SIG-M5 (cell line): ENCODE measurements around the gene INTS2.
"Not testable (repeated sequence)": the region's sequence is repeated elsewhere in the genome, so short reads cannot be mapped to it uniquely, and the experiment has no call there.

Experiments
- DNase-seq: peaks from one replicate; lab custom pipeline; 2025; lab: John Stamatoyannopoulos, UW

Gene INTS2, protein sequence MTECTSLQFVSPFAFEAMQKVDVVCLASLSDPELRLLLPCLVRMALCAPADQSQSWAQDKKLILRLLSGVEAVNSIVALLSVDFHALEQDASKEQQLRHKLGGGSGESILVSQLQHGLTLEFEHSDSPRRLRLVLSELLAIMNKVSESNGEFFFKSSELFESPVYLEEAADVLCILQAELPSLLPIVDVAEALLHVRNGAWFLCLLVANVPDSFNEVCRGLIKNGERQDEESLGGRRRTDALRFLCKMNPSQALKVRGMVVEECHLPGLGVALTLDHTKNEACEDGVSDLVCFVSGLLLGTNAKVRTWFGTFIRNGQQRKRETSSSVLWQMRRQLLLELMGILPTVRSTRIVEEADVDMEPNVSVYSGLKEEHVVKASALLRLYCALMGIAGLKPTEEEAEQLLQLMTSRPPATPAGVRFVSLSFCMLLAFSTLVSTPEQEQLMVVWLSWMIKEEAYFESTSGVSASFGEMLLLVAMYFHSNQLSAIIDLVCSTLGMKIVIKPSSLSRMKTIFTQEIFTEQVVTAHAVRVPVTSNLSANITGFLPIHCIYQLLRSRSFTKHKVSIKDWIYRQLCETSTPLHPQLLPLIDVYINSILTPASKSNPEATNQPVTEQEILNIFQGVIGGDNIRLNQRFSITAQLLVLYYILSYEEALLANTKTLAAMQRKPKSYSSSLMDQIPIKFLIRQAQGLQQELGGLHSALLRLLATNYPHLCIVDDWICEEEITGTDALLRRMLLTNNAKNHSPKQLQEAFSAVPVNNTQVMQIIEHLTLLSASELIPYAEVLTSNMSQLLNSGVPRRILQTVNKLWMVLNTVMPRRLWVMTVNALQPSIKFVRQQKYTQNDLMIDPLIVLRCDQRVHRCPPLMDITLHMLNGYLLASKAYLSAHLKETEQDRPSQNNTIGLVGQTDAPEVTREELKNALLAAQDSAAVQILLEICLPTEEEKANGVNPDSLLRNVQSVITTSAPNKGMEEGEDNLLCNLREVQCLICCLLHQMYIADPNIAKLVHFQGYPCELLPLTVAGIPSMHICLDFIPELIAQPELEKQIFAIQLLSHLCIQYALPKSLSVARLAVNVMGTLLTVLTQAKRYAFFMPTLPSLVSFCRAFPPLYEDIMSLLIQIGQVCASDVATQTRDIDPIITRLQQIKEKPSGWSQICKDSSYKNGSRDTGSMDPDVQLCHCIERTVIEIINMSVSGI

DNA sequence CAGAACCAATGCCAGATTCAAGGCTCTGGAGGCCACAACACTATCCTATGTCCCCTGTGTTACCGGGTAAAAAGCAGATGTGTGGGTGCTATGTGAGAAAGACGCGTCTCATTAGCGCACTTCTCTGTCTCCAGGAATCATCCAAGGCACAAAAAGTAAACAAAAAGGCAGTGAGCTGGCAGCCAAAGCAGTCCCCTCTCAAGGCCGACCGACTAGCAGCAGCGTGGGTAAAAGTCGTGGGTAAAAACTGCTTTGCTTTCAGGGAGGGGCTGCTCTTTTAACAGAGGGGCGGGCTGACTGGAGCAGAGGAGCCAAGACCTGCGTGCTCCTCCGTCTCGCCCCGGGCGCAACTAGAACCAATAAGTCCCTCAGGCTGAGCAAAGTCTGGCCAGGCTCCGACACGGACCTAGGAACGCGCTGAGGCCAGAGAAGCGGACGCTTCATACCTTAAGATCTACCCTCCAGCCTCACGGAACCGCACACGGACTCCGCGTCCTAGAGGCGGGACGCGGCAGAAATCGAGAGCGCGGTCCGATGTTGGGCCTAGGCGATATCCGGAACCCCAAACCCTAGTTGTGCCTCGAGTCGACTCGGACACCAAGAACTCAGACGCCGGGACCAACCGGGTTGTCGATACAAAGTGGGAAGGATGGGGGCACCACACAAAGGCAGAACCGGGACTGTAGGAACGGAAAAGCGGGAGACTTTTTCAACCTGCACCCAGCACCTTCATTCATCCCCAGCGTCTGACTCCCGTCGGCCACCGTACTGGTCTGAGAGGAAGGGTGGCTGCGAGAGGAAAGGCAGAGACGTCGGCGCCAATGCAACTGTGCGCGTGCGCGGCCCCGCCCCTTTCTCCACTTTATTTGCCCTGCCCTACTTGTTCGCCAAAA is at the start of gene INTS2:
Gene INTS2 (minus strand): TSS at position 775 of the 893 bp plus-strand sequence. CDS start 1,338 bp downstream, outside the sequence.
- peak; percentile 58 for DNase-seq

DNA sequence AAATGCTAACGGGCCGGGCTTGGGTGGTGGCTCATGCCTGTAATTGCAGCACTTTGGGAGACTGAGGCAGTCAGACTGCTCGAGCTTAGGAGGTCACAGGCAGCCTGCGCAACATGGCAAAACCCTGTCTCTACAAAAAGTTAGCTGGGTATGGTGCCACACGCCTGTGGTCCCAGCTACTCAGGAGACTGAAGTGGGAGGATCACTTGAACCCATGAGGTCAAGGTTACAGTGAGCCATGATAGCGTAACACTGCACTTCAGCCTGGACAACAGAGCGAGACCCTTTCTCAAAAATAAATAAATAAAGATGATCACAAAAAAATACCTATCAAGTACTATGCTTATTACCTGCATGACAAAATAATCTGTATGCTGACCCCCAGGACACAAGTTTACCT is 46.3 kb upstream of the INTS2 start:
- DNase-seq: no peak

GRCh38 chr17:61972311-61972710 is 44.5 kb upstream of the INTS2 start:
- DNase-seq: no peak

GRCh38 chr17:61970030-61970429 is 42.2 kb upstream of the INTS2 start:
- DNase-seq: peak; percentile 45

- DNase-seq: no peak
Observed at GRCh38 chr17:61968757-61969156, 41.0 kb upstream of the INTS2 start.

DNA sequence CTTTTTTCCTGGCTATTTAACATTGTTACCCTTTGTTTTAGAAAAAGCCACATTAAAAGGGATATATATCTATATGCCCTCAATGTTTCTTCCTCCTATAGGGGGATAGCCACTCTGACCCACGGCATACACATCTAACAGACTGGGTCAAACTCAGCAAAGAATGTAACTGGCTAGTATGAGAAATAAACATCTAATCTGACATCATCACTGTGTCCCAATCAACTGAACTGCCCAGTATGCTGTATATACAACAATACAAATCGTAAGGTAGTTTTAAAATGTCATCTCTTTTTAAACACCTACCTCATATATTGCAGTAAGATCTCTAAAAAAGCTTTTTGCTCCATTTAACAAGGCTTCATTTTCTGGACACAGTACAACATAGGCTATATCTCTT is 39.9 kb upstream of the INTS2 start:
- DNase-seq: no peak

GRCh38 chr17:61966191-61966590 is 38.4 kb upstream of the INTS2 start:
- DNase-seq: no peak

DNA sequence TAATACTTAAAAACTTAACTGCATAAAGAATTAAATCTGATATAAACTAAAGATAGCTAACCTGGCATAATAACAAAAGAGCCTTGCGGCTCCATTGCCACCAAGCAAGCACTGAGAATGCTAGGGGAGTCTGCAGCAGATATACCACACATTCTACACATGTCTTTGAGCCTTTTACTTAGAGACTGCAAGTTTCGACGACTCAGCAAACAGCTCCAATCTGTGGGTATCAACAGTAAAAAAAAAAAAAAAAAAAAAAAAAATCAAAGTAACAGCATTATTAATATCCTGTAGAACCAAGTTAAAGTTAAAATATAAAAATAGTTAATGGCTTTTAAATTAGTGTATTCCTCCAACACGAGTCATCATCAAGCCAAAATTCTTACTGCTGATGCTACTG is 27.8 kb upstream of the INTS2 start:
- DNase-seq: no peak

GRCh38 chr17:61947367-61948078 is 19.7 kb upstream of the INTS2 start:
- DNase-seq: no peak

- no peak for DNase-seq
Observed at GRCh38 chr17:61946359-61946758, 18.6 kb upstream of the INTS2 start.

DNA sequence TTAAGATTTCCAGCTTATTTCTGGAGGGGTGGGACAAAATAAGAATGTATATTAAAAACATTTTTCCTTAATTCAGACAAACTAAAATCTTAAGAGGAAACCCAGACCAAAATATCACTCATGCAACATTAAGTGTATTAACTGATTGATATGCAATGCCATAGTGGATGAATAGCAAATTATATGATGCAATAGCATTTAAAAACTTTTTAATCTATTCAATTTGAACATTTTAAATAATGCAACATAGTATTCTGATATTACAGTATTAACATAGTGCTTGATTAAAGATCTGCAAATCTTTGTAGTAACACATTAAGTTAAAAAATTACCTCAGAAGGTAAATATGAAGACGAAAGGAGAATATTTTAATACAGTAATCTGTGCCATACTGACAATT is 15.3 kb upstream of the INTS2 start:
- no peak for DNase-seq

- no peak for DNase-seq
Observed at GRCh38 chr17:61942085-61942484, 14.3 kb upstream of the INTS2 start.

GRCh38 chr17:61928101-61928436 is 287 bp upstream of the INTS2 start:
- no peak for DNase-seq

GRCh38 chr17:61926826-61927207 is 965 bp downstream of the INTS2 start:
- no peak for DNase-seq

GRCh38 chr17:61915162-61915561 is 12.6 kb downstream of the INTS2 start:
- not testable (repeated sequence) for DNase-seq

DNA sequence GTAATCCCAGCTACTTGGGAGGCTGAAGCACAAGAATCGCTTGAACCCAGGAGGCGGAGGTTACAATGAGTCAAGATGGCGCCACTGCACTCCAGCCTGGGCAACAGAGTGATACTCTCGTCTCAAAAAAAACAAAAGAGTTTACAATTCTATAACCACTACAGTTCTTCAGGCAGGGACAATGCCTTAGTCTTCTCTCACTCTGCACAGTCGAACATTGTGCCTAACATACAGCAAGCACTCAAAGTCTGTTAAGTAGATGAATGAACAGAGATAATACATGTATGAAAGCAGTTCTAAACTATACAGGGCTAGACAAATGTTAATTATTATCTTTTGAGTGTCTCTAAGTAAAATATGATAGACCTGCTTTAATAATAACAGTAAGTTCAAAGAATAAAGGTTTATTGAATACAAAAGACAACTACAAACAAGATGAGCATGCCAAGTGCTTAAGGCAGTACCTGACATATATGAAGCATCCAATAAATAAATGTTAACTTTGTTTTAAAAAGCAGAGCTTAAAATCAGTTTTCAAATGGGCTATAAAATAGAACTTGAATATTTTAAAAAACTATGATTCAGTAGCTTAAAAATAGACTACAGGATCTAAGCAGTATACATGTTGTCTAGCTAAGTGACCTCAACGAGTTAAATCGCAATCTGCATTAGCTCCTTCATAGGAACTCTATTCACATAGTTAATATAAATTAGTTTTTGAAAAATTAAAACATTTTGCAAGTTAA is 19.3 kb downstream of the INTS2 start:
- no peak for DNase-seq

DNA sequence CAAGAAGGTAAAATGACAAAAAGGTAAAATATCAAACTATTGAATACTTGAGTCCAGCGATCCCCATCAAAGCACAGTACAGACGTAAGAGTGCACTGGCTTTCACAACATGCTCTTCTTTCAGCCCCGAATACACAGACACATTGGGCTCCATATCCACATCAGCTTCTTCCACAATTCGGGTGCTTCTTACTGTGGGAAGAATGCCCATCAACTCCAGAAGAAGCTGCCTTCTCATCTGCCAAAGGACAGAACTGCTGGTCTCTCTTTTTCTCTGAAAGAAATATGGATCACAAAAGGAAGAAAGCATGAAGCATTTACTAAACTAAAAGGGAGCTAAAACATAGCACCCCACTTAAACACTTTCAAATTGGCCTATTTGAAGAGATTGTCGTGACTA is 20.4 kb downstream of the INTS2 start:
- no peak for DNase-seq

- DNase-seq: no peak
Observed at GRCh38 chr17:61904094-61904710, 23.6 kb downstream of the INTS2 start.

GRCh38 chr17:61903251-61903650 is 24.5 kb downstream of the INTS2 start:
- no peak for DNase-seq
